Measurements from ENCODE around the gene SHLD1.

- TF ChIP-seq CTCF (conservative IDR thresholded peaks at IDR 0.05; ENCODE audit: low read depth in 2 of 2) (no peak), CREB1 (CRISPR knock-in tag; IDR thresholded peaks at IDR 0.05; ENCODE audit: low read depth) (no peak), POLR2AphosphoS5 (IDR thresholded peaks at IDR 0.05; ENCODE audit: low read depth) (no peak), STAT1 (IDR thresholded peaks at IDR 0.05; ENCODE audit: unreplicated experiment) (no peak), ZNF114 (CRISPR knock-in tag; IDR thresholded peaks at IDR 0.05) (no peak), JUNB (IDR thresholded peaks at IDR 0.05; ENCODE audit: unreplicated experiment) (no peak), EZH2 (IDR thresholded peaks at IDR 0.05; ENCODE audit: low read depth, unreplicated experiment) (no peak), ZNF331 (CRISPR knock-in tag; IDR thresholded peaks at IDR 0.05; ENCODE audit: low read depth) (no peak)
- TF ChIP-seq, protein P1, sequence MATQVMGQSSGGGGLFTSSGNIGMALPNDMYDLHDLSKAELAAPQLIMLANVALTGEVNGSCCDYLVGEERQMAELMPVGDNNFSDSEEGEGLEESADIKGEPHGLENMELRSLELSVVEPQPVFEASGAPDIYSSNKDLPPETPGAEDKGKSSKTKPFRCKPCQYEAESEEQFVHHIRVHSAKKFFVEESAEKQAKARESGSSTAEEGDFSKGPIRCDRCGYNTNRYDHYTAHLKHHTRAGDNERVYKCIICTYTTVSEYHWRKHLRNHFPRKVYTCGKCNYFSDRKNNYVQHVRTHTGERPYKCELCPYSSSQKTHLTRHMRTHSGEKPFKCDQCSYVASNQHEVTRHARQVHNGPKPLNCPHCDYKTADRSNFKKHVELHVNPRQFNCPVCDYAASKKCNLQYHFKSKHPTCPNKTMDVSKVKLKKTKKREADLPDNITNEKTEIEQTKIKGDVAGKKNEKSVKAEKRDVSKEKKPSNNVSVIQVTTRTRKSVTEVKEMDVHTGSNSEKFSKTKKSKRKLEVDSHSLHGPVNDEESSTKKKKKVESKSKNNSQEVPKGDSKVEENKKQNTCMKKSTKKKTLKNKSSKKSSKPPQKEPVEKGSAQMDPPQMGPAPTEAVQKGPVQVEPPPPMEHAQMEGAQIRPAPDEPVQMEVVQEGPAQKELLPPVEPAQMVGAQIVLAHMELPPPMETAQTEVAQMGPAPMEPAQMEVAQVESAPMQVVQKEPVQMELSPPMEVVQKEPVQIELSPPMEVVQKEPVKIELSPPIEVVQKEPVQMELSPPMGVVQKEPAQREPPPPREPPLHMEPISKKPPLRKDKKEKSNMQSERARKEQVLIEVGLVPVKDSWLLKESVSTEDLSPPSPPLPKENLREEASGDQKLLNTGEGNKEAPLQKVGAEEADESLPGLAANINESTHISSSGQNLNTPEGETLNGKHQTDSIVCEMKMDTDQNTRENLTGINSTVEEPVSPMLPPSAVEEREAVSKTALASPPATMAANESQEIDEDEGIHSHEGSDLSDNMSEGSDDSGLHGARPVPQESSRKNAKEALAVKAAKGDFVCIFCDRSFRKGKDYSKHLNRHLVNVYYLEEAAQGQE (IDR thresholded peaks at IDR 0.05; ENCODE audit: unreplicated experiment) = no peak
Observed at GRCh38 chr20:5789827-5790226, 39.6 kb downstream of the SHLD1 start.
